NCI-H446 treated with DMSO at 0.1 percent for 48 hours (cell line): ENCODE data around the gene EFCAB5.
"Not testable (repeated sequence)": the region's sequence is repeated elsewhere in the genome, so short reads cannot be mapped to it uniquely, and the experiment has no call there.

ENCODE experiments used
- DNase-seq: peaks from one replicate; lab custom pipeline; 2025; lab: John Stamatoyannopoulos, UW

EFCAB5 gene

DNA sequence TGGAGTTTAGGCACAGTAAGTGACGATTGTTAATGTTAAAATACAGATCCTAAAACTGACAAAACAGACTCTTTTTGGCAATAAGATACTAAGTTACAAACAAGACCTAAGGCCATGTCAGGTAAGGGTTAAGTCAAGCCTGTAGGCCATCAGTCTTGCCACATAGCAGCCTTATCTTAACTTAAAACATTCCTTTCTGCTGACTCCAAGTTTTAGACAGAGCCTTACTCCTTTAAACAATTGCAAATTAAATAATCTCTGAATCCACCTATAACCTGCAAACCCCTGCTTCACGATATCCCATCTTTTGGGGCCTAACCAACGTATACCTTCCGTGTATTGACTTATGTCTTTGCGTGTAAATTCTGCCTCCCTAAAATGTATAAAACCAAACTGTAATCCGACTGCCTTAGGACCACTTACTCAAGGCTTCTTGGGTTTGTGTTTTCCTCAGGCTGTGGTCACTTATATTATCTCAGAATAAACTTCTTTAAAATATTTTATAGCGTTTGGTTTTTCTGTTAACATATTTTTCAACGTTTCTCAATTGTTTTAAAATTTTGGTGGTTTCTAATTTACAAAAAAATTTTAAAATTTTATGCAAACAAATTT lies 64.4 kb downstream of the EFCAB5 start:
- DNase-seq: no peak

DNA sequence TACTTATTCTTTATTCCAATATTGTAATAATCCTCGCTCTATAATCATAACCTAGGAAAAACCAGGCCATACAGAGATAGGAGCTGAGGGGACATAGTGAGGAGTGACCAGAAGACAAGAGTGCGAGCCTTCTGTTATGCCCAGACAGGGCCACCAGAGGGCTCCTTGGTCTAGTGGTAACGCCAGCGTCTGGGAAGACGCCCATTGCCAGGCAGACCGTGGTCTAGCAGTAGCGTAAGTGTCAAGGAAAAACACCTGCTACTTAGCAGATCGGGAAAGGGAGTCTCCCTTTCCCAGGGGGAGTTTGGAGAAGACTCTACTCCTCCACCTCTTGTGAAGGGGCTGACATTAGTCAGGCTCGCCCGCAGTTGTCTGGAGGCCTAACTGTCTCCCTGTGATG lies 70.5 kb downstream of the EFCAB5 start:
- DNase-seq: not testable (repeated sequence)

DNA sequence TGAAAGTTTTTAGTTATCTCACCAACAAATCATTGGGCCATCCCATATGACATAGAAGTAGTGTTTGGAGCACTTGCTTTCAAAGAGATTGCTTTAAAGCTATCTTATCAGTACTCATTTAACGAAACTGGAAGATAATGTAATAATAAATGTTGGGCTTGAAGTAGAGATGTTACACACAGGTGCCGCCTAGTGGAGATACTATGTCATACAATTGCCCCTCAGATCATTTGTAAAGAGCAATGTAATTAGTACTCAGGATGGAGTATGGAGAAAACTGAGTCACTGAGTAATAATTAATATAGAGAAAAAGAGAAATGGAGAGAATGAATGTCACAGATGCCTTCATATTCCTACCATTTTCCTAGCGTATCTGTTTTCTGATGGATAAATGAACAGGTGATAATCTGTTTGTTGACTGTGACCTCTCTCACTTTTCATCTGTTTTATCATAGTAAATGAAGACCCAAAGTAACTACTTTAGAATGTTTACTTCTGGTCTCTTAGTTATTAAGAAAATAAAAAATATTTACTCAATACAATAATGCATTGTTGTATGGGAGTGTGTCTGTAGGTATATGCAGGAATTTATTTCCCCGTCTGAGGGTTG lies 80.4 kb downstream of the EFCAB5 start:
- DNase-seq: no peak

DNA sequence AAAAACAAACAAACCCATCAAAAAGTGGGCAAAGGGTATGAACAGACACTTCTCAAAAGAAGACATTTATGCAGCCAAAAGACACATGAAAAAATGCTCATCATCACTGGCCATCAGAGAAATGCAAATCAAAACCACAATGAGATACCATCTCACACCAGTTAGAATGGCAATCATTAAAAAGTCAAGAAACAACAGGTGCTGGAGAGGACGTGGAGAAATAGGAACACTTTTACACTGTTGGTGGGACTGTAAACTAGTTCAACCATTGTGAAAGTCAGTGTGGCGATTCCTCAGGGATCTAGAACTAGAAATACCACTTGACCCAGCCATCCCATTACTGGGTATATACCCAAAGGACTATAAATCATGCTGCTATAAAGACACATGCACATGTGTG lies 83.9 kb downstream of the EFCAB5 start:
- DNase-seq: not testable (repeated sequence)

DNA sequence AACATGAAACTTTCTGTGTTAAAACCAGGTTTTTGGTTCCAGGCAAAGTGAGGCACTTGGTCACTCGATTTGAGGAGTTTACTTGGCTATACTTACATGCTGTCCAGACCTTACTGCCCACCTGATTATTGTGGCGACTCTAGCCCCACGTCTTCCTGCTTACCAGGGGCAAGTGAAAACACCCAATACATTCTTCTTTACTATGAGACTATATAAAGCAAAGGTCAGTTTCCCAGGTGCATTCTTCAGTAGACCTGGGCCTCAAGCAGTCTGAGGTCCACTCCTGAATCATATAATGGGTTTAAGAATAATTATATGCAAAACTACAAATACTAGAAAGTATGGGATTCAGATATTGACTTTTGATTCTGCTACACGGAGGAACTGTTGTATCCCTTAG lies 86.2 kb downstream of the EFCAB5 start:
- no peak for DNase-seq

DNA sequence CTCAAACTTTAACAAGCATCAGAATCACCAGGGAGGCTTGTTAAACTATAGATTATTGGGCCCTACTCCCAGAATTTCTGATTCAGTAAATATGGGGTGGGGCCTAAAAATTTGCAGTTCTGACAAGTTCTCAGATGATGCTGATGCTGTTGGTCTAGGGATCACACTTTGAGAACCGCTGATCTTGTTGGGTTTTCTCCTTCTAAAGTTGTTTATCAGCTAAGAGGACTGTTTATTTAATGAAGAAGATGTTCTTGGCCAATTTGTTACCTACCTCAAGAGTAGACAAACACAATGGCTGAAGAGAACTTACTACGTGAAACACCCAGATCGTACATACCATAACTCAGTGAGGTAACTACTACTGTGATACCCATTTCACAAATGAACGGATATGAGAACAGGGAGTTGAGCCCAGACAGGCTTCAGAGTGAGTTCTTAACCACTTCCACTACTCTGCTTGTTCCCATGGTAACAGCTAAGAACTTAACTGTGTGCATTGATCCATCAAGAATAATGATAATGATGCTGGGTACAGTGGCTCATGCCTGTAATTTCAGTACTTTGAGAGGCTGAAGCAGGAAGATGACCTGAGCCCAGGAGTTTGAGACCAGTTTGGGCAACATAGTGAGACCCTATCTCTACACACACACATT lies 89.9 kb downstream of the EFCAB5 start:
- DNase-seq: no peak

DNA sequence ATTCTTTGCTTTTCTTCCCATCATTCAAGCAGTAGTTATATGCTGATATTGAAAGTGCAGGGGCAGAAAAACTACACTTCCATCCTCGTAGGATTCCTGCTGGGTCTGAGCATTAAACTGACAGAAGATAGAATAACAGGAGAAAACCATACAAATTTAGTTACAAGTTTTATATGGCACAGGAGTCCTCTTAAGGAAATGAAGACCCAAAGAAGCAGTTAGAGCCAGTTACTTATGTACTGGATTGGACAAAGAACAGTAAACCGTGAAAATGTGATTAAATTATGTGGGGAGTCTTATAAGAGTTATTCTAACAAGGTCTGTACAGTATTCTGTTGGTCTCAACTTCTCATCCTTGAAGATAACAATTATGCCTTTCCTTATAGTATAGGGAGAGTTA lies 93.9 kb downstream of the EFCAB5 start:
- no peak for DNase-seq

DNA sequence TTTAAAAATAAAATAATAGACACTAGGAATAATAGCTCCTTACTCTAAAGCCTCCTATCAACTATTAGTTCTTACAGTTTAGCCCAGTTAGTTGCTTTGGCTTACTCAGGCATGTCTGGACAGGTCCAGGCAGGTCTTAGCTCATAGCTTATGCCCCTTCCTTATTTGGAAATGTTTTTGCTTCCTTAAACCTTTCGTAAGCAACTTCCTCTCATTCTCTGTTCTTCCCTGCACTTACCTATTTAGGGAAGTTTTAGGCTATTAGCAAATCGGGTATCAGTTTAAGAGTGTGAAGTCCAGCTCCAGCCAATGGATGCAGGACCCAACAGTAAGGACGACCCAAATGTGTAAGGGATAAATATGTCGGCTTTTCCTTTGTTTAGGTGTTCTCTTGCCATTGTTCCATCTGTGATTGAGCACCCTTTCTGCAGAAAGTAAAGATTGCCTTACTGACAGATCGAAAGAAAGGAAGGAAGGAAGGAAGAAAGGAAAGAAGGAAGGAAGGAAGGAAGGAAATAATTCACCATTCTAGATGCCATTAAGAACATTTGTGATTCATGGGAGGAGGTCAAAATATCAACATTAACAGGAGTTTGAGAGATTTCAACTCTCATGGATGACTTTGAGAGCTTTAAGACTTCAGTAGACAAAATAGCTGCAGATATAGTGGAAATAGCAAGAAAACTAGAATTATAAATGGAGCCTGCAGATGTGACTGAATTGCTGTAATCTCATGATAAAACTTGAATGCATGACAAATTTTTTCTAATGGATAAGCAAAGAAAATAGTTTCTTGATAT lies 99.5 kb downstream of the EFCAB5 start:
- DNase-seq: not testable (repeated sequence)

DNA sequence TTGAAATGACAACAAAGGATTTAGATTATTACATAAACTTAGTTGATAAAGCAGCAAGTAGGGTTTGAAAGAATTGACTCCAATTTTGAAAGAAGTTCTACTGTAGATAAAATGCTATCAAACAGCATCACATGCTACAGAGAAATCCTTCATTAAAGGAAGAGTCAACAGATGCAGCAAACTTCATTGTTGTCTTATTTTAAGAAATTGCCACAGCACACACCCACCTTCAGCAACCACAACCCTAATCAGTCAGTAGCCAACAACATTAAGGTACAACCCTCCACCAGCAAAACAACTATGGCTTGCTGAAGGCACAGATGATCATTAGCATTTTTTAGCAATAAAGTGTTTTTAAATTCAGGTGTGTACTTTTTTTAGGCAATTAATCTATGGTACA lies 100.1 kb downstream of the EFCAB5 start:
- no peak for DNase-seq

DNA sequence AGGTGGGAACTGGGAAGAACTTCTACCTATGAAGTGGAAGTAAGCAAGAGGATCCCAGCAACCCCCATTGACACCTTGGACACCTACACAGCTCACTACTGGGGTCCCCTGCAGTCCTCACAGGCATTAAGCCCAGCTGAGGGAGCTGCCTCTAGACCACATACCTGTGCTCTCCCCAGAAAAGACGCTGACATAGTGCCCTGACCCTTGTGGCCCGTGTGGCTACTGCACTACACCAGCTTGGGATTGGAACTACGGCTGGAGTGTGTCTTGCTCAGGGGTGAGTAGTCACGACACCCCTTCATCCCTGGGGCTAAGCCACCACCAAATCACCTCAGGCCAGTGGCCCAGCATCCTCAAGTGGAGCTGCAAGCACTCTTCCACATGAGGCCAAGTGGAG lies 120.9 kb downstream of the EFCAB5 start:
- DNase-seq: no peak

DNA sequence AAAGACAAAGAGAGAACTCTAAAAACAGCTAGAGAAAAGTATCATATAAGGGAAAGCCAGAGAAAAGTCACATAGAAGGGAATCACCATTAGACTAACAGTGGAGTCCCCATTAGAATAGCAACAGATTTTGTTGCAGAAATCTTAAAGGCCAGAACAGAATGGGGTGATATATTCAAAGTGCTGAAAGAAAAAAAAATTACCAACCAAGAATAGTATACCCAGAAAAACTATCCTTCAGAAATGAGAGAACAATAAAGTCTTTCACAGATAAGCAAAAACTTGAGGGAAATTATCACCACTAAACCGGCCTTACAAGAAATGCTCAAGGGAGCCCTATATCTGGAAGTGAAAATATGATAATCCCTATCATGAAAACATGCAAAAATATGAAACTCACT lies 123.3 kb downstream of the EFCAB5 start:
- no peak for DNase-seq

DNA sequence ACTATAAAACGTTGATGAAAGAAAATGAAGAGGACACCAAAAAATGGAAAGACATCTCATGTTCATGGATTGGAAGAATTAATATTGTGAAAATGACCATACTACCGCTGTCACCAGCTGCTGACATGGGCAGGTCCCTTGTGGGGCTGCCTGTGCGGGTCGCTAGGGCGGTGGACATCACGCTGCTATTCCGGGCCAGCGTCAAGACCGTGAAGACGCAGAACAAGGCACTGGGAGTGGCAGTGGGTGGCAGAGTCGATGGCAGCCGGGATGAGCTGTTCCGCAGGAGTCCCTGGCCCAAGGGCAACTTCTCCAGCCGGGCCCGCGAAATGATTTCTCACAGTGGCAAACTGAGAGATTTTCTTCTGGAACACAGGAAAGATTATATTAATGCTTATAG lies 127.0 kb downstream of the EFCAB5 start:
- DNase-seq: no peak

DNA sequence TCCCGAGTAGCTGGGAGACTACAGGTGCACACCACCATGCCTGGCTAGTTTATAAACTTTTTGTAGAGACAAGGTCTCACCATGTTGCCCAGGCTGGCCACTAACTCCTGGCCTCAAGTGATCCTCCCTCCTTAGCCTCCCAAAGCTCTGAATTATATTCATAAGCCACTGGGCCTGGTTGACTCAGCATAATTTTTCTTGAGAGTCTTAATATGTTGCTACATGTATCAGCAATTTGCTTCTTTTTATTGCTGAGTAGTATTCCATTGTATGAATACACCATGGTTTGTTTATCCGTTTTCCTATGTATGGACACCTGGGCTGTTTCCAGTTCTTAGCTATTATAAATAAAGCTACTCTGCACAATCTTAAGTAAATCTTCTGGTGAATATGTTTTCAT lies 132.8 kb downstream of the EFCAB5 start:
- no peak for DNase-seq

DNA sequence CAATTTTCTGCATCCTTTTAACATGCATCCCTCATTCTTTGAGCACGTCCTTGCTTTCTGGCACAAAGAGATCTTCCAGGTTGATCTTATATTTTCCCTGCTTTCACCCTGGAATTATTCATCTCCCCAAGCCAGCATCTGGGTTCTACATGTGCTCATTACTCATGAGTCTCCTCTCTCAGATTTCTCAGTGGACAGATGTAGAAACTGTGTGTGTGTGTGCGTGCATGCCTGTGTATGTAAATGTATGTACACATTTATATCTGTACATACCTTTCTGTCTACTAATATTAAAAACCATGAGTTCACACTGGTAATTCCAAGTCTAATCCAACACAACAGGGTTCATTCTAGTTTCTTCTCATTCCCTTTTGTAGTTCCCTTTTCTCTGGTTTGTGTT lies 133.3 kb downstream of the EFCAB5 start:
- no peak for DNase-seq

DNA sequence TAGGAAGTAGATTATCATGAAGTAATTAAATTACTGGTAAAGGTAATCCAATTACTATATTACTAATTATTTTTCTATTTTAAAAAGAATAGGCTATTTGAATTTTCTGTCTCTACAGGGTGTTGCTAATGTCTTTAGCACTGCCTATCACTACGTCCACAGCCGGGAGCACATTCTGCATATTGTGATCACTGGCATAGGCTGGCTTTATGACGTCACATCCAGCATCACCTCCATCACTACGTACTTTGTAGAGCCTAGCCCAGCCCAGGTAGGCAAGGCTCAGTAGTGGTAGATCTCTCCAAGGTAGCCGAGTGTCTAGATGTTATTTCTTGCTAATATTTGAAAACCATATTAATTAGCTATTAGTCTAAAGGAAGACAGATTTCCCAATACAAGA lies 141.3 kb downstream of the EFCAB5 start:
- no peak for DNase-seq

DNA sequence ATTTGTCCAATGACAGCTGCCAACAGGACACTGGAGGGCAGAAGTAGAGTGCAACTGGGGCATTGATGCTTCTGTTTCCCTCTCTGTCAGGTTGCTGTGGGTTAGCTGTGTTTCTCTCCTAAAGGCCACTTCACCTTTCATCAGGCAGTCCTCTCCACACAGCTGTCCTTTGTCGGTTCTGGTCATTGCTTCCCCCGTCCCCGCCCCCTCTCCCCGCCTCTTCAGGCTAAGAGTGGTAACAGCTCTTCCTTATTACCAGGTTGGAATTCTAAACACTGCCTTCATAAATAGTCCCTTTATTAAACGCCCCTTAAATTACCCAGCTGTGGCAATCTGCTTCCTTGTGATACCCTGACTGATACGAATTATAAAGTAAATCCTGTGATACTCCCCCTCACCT lies 143.4 kb downstream of the EFCAB5 start:
- no peak for DNase-seq

DNA sequence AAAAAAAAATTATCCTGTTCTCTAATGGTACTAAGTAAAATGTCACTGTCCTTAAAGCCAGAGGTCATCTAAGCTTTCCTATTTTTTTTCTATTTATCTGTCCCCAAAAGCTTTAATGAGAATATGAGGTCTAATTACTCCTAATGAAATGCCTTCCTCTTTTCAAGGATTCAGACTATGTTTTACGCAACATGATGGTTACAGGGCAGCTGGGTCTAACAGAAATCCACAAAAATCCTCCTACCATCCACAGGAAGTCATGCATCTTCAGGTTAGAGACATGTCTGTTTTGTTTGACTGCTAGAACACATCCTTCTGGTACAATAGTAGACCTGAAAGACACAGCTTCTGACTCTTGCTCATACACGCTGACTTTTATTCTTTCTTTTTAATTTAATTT lies 145.5 kb downstream of the EFCAB5 start:
- no peak for DNase-seq

DNA sequence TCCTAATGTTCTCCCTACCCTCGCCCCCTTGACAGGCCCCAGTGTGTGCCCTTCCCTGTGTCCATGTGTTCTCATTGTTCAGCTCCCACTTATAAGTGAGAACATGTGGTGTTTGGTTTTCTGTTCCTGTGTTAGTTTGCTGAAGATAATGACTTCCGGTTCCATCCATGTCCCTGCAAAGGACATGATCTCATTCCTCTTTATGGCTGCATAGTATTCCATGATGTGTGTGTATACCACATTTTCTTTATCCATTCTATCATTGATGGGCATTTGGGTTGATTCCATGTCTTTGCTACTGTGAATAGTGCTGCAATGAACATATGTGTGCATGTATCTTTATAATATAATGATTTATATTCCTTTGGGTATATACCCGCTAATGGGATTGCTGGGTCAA lies 146.0 kb downstream of the EFCAB5 start:
- DNase-seq: not testable (repeated sequence)

DNA sequence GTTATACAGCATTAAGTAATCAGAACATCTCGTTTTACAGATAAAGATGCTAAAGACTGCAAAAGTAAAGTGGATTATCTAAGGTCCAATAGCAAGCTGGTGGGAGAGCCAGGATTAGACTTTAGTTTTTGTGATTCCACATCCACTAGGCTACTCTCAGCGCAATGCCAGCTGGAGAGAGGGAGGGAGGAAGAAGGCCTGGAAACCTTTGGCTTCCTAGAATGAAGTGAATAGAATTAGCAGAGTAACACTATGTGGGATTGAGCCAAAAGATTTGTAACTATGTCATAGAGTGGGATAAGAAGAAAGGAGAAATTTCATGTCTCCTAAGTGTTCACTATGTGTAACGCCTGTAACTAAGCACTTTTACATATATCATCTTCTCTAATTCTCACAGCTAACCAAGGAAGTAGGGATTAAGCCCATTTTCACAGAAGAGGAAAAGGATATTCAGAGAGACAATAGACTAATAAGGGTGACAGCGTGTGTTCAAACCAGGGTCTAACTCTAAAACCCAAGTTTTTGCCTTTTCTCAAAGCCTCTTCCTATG lies 149.8 kb downstream of the EFCAB5 start:
- DNase-seq: no peak

DNA sequence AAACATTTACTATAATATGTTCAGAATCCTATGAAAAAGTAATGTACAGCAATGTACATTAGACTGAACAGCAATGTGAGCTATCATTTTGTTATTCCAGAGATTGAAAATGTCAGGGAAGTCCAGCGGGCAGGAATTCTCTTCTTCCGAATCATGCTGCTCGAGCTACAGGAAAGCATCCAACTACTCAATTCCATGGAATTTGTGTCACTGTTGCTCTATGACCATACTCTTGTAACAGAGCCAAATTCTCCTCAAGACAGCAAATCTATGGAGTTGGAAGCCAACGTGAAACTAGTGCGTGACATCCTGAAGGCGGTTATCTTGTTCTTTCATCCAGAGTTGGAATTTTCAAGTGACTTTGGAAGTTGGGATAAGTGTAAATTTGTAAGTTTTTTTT lies 150.3 kb downstream of the EFCAB5 start:
- DNase-seq: peak; percentile 12

DNA sequence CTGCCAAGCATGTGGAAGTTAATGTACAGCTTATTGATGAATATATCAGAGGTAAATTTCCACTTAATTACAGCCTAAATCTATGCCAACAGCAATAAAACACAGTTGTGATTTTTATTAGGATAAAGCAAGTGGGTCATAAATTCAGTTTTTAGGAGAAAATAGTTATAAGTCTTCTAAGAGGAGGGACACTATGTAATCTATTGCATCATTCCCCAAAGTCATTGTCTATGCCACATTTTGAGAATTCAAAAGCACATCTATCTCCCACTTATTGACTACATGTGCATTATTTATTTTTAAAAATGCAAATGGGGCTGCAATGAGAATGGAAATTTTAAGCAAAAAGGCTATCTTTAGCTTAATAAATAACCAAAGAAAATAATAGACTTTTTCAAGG lies 151.5 kb downstream of the EFCAB5 start:
- no peak for DNase-seq

DNA sequence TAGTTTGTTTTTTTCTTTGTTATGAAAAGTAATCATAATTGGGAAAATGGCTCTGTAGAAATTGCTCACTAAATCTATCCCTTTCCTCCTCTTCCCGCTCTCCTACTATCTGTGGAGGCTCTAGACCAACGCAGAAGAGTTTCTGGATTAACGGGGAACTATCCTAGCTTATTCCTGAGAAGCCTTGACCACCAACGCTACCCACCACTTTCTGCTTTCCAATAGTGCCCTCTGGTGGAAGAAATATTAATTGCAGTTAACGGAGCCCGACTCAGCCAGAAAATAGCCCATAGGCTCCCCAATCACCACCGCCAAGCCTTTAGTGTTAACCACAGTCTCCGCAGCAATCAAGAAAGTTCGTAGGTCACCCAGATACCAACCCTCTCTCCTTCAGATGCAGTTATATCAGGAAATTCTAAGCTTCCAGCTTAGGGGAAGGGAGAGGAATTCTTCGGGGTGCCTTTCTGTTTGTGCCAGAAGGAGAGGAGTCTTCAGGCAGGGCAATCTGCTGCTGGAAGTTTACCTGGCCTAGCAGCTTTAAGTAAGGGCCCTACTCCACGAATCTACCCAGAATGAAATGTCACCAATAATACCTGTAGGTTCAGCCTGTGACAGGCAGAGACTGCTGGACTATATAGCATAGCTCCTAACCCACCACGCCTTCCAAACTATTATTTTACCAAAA lies 152.2 kb downstream of the EFCAB5 start:
- peak; percentile 15 for DNase-seq
